Stimulated activated CD4-positive, alpha-beta T cell treated with anti-CD3 and anti-CD28 coated beads, Interleukin-4, amount 100 ng/mL, for 24 hours (primary cell): ENCODE results near the gene FAM118B.

Experiments
- DNase-seq: peaks from one replicate; pipeline ENCODE4 v3.0.0-alpha.2; 2020

The FAM118B gene

GRCh38 chr11:126186708-126187529 is 24.7 kb upstream of the FAM118B start:
- no peak for DNase-seq

- no peak for DNase-seq
Measured at GRCh38 chr11:126188332-126189108, 23.1 kb upstream of the FAM118B start.

DNA sequence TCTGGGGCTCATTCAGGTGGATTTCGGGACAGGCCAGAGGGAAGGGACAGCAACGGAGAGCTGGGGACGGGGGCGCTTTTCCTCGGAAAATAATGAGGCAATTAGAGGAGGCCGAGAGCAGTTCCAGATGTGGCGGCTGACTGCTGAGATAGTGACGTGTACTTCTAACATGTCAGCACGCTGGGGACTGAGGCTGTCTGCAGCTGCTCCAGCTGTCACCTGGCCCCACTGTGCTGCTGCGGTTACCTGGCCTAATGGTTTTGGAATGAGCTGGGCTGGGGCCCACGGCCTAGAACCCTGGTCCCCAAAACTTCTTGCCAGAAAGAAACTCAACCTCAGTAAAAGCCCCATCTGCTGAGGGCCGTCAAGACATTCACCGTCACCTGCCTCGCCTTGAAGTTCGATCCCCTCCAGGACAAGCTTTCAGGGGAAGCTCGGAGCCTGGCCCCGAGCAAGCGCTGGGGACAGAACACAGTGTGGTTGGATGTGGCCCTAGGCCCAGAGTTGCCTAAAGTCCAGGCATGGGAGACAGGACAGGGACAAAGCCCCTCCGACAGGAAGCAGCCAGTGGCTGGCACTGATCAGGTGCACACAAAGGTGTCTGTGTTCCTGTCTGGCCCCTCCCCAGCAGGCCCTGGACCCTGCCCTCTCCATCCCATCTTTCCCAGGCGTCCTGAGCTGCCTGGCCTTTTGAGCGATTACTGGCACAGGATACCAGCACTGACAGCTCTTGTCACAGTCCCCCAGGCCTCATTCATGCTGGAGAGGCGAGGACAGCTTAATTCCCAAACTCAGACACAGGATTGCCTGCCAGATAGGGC is 22.3 kb upstream of the FAM118B start:
- DNase-seq = no peak

GRCh38 chr11:126190792-126191191 is 20.8 kb upstream of the FAM118B start:
- DNase-seq = no peak

DNA sequence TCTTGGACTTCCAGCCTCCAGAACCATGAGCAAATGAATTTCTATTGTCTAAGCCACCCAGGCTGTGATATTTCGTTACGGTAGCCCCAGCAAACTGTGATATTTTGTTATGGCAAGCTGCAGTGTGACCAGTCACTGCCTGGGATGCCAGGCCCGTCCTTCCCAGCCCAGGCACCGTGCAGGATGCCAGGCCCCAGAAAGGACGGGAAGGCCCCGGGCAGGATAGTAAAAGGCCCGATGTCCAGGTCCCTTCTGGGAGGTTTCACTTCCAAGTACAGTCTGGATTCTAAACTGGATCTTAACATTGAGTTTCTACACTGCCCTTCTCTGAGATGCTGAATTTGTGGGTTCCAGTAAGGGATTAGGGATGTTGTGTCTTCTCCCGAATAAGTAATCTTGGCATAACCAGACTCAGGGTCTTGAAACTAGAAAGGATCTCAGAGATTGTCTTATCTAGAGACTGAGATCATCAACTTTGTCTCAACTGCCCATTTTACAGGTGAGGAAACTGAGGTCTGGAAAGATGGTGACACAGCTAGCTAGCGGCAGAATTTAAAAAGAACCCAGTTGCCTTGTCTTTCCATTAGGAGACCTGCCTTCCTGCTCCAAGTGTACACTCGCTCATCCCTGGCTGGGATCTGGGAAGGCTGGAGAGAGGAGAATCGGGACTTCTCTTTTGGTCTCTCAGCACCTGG is 20.1 kb upstream of the FAM118B start:
- DNase-seq = no peak

DNA sequence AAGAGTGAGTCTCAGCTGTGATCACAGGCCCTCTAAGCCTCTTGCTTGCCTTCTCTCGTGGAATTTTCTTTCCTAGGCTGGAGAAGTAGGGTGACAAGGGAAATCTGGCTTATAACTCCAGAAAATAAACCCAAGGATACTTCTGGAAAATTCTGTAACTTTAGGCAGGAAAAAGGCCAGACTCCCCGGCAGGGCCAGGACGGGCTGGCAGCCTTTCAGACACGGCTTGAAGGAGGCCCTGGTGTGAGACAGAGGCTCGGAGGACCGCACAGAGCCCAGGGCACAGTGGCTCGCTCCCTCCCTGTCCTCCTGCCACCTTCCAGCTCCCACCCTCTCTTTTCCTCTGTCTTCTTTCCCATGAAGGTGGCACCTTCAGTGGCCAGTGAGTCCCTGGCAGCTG is 19.2 kb upstream of the FAM118B start:
- no peak for DNase-seq

DNA sequence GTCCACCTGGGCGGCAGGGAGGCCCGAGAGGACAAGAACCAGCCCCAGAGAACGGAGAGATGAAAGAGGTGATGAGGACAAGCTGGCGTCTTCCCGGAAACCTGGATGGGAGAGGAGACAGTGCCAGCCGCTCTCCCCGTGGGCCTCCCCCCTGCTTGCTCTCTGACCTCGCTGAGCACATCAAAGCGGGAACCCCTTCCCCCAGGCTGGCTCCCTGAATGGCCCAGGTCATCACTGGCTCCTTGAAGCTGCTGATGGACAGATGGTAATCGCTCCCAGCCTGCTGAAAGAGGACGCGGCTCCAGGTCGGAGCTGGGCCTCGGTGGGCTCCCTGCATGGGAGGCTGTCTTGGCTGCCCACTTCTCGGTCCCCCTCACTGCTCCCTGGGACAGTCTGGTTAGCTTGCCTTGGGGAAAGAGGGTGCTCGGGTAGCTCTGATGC is 18.5 kb upstream of the FAM118B start:
- DNase-seq = no peak

- DNase-seq = peak; percentile 32
Measured at GRCh38 chr11:126194121-126194543, 17.4 kb upstream of the FAM118B start.

DNA sequence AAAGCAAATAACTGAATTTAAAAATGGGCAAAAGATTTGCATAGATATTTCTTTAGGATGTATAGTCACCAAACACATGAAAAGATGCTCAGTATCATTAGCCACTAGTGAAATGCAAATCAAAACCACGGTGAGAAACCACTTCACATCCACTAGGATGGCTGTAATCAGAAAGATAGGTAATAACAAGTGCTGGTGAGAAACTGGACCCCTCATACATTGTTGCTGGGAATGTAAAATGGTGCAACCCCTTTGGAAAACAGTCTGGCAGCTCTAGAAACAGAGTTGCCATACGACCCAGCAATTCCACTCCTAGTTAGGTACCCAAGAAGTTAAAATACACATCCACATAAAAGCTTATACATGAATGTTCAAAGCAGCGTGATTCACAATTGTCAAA is 16.5 kb upstream of the FAM118B start:
- no peak for DNase-seq

DNA sequence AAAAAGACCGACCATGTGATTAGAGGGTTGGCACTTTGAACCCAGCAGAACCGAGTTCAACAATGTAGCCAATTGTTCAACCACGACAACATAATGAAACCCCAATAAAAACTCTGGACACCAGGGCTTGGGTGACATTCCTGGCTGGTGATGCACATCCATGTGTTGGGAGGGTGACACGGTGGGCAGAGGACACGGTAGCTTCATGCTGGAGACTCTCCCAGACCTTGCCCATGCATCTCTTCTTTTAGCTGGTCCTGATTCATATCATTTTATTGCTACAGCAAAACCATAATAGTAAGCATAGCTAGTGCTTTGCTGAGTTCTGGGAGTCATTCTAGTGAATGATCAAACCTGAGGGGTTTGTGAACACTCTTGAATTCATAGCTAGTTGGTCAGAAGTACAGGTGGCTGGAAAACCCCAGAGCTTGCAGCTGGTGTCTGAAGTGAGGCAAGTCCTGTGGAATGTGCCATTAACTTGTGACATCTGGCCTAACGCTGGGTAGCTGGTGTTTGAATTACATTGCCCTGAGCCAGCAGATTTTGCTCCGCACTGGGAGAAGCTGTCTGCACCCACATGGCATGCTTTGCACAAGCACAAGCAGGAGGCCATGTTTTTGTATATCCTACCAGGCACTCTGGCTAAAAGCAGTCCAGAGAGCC is 14.2 kb upstream of the FAM118B start:
- no peak for DNase-seq

GRCh38 chr11:126198648-126199047 is 12.9 kb upstream of the FAM118B start:
- no peak for DNase-seq

DNA sequence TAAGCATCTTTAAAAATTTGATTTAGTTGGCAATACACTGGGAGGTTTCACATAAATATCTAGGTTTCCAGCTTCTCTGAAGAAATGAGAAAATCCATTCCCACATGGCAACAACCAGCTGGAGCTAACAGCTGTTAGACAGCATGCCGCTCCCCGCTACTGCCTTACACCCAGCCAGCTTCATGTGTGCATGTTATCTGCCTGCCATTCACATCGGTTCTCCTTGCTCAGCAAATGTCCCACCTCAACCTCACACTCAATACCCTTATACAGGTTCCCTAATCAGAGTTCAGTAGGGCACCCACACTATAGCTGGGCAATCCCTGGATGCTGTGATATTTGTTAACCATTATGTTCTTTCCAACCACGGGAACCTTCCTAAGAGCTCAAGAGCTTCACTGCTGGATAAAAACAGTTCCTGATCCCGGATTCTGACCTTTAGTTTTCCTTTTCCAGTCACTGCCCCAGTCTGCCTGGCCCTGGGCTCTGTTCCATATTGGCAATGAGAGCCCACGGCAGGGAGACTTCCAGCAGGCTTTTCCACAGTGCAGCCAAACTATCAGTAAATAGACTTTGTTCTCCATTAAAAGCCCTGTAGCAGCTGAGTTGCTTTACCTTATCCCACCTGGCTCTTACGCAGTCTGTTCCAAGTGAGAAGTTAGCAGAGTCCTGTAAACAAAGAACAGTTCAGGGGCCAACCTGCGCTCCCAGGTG is 8.8 kb upstream of the FAM118B start:
- no peak for DNase-seq

DNA sequence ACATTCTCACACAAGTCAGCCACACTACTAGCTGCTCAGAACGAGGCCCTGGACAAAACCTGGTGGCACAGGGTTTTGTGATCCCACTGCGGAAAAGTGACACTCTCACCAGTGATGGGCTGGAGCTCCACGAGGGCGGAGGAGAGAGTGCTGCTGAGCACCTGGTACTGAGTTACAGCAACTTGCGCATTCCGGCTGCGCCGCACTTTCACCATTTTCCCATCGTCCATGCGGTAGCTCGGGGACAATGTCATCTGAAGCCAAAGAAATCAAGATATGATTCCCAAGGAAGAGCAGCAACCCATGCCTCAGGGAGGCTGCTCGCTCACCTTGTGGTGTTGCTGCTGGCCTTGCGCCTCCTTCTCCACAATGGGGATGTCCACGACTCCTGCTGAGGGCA is 6.2 kb upstream of the FAM118B start:
- no peak for DNase-seq

- DNase-seq = no peak
Measured at GRCh38 chr11:126207896-126208295, 3.7 kb upstream of the FAM118B start.

GRCh38 chr11:126210871-126211235 is 729 bp upstream of the FAM118B start:
- no peak for DNase-seq

- no peak for DNase-seq
Measured at GRCh38 chr11:126212089-126212660, 593 bp downstream of the FAM118B start.

GRCh38 chr11:126214441-126214840 is 2.9 kb downstream of the FAM118B start:
- DNase-seq = no peak

DNA sequence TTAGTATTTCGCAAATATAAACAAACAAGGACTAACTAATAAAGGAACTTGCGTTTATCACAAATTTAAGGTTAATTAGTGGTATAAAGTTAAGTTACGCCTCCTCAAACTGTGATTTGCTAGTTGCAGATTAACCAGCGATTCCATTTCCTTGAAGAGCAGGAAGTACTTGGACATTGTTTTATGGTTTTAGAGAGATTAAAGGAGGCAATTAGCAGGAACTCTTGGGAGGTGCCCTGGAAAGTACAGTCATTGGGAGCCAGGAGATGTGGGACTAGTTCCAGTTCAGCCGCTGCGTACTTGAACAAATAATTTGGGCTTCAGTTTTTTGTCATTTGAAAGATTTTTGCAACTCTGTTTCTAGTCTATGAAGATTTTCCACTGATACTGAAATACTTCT is 3.3 kb downstream of the FAM118B start:
- no peak for DNase-seq

DNA sequence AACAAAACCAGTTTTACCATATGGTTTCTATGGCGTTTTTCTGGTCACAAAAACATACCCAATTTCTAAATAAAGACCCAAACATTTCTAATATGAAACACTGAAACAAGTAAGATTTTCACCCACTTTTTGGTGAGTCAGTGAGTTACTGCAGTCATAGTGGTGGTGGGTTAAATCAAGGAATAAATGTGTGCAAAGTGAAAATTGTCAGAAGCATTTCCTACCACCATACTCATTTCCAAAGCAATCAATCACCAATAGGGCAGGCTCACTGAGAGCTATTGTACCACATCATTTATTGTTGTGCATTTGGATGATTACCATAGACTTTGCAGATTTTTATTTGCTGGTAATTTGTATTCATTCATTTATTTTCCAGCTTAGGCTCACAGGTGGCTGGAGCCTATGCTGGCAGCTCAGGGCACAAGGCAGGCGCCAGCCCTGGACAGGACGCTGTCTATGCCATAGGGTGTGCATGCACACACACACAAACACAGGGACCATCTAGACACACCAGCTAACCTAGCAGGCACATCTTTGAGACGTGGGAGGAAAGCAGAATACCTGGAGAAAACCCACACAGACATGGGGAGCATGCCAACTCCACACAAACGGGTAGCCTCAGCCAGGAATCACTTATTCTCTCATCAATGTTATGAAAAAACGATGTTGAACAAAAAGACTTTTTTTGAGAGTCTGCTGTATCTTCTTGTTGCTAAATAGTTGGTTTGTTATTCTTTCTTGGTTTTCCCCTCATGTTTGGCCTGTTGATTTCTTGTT is 5.1 kb downstream of the FAM118B start:
- no peak for DNase-seq

DNA sequence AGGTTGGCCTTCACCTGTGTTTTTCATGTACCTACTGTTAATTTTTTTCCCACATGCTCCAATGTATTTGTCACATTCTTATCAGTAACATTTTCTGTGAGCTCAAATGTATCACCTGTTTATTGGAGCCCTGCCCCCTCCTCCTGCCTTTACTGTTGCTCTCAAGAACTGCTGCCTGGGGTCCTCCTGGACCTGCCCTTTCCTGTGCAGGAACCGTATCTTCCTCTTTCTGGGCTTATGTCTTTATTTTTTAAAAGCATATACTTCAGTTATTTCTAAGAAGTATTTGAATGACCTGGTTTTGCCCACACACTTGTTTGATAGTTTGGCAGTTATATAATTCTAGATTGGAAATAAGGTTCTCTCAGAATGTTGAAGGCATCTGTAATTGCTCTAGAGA is 5.9 kb downstream of the FAM118B start:
- DNase-seq = no peak
